GM21515 (cell line): ENCODE data around the gene ATP2C2.
"Not testable (repeated sequence)": the region's sequence is repeated elsewhere in the genome, so short reads cannot be mapped to it uniquely, and the experiment has no call there.

Experiments
- ATAC-seq: cut with Tn5 transposase; IDR thresholded peaks from one replicate; pipeline ENCODE4 v1.9.1; 2021; ENCODE audit not compliant: unreplicated experiment

ATP2C2 gene

DNA sequence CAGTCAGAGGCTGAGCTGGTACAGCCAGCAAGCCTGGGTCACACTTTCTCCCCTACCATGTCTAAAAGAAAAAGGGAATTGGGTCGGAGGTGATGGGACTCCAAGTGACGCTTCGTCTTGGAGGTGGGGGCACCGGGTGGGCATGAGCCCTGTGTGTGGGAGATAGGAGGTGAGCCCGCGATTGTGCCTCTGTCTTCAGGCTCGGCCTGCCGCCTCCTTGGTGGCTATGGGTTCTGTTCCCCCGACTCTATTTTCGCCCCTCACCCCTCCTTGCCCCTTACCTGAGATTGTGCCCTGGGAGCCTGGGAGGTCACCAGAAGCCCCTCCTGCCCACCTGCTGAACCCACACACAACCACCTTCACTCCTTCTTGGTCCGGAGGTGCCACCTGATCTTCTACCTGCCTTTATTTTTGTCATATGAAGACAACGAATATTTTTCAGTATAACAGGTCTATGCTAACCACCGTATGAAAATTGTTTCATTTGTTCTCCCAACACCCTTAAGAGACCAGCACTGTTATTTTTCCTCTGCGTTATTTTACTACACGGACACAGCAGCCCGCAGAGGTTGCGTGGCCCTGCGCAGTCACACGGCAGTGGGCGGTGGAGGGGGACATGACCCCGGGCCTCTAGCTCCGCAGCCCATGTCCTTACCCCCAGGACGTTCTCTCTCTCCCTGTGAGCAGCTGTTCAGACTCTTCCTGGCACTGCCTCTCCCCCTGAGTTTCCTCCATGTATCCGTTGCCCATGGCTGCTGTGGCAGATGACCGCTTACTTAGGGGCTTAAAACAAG lies 49.9 kb downstream of the ATP2C2 start:
- ATAC-seq, result no peak

DNA sequence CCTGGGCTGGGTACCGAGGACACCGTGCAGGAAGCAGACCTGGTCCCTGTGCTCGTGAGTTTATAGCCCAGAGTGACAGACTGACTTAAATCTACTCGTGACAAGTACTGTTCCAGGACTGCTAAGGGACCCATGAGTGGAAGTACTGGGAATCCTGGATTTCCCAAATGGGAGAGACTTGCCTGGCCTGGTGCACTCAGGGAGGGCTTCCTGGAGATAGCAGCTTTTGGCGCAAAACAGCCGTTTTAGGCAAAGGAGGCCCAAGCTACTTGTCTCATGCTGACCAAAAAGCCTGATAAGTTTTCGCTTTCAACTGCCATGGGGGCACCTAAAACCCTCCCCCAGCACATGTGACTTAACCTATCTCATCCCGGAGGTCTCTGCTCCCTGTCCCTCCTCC lies 51.4 kb downstream of the ATP2C2 start:
- no peak for ATAC-seq

DNA sequence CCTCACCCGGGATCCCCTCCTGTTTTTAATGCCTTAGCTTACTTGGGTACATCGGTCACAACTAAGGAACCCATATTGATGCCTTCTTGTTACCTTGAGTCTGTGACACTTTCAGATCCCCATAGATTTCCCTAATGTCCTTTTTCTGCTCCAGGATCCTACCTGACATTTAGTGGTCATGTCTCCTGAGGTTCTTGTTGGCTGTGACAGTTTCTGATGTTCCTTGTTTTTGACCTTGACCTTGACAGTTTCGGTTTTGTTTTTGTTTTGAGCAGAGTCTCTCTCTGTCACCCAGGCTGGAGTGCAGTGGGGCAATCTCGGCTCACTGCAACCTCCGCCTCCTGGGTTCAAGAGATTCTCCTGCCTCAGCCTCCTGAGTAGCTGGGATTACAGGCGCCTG lies 52.2 kb downstream of the ATP2C2 start:
- ATAC-seq, result not testable (repeated sequence)

DNA sequence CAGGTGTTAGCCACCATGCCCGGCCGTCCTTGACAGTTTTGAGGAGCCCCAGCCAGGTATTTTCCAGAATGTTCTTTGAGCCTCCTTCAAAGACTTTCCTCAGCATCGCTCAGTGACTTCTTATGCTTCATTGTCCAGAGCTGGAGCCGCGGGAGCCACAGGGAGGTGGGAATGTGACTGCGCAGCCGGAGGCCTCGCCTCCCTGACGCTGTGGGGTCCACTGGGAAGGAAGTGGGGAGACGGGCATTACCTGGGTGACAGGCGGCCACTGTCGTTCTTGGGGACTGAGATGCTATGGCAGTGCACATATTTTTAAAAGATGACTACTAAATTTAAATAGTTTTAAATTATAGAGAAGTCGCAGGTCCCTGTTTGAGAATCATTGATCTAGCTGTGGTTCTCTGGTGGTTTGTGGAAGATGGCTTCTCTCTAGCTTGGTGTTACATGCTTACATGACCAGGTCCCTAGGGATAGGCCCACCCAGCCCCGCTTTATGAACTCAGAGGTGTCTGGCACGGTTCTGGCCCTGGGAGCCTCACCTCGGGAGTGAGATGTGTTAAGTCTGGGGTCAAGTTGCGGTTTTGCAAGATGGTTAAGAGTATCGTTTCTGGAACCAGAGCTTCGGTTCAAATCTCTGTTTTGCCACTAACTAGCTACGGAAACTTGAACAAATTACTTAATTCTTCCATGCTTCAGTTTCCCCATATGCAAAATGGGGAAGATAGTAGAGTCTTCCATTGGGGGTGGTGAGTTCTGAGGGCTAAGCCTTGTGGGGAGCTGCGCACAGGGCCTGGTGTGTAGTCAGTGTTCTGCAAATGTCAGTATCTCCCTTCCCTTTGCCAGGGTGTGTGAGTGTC lies 53.0 kb downstream of the ATP2C2 start:
- no peak for ATAC-seq

DNA sequence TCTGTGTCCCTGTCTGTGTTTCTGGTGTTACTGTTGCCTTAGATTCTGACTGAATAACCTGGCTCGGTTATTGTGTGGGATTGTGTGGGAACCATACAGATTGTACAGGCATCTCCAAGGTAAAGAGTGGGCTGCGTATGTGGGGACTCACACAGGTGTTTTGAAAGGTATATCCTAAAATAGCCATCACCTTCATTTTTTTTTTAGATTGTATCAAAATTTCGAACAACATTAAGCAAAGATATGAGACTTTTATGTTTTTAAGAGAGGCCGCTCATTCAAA lies 53.5 kb downstream of the ATP2C2 start:
- no peak for ATAC-seq

DNA sequence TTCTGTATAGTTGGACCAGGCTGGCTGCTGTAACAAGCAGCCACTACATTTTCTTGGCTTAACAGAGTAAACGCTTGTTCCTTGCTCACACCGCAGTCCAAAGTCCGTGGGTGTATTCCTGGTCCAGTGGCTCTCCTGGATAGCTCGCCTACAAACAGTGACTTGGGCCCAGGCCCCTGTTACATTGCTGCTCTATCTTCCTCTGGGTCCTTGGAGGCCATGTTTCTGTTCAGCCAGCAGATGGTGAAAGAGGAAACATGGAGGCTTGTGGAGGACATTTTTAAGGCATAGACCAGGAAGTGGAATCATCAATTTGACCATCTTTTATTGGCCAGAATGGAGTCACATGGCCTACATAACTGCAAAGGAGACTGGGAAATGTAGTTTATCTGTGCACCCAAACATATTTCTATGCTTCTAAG lies 55.1 kb downstream of the ATP2C2 start:
- ATAC-seq, result no peak

DNA sequence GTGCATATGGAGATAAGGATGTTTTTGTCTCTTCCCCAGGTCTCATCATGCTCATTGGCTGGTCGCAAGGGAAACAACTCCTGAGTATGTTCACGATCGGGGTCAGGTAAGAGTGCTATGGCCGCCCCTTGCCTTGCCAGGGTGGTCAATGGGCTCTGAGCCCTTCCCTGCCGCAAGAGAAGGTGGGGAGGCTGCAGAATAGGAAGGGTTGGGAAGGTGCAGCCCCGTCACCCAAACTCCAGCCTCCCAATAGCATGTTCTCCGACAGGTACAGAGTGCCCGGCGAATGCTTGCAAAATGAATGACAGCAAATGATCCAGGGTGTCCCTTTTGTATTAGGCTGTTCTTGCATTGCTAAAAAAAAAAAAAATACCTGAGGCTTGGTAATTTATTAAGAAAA lies 57.4 kb downstream of the ATP2C2 start:
- ATAC-seq, result no peak

DNA sequence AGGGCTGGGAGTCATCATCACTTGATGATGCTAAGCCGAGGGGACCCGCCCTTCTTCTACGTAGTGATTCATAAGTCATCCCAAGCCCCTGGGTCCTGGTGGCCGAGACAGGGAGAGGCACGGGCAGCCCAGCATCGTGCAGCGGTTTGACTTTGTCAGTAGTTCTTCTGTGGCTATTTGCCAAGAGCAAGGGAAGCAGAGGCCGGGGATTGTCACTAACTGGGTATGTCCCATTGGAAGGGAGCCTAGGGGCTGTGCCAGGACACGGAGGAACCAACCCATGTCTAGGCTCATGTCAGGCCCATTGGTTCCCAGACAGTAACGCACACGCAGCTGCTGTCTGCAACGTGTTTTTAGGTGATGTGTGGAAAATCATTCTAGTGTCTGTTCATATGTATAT lies 58.5 kb downstream of the ATP2C2 start:
- ATAC-seq, result no peak

DNA sequence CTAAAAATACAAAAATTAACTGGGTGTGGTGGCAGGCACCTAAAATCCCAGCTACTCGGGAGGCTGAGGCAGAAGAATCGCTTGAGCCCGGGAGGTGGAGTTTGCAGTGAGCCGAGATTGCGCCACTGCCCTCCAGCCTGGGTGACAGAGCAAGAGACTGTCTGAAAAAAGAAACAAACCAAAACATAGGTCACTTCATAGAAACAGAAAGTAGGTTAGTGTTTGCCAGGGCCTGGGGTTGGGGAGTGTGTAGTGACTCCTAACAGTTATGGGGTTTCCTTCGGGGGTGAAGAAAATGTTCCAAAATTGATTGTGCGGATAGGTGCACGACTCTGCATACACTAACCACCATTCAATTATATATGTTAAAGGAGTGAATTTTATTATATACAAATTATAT lies 59.2 kb downstream of the ATP2C2 start:
- ATAC-seq, result no peak

DNA sequence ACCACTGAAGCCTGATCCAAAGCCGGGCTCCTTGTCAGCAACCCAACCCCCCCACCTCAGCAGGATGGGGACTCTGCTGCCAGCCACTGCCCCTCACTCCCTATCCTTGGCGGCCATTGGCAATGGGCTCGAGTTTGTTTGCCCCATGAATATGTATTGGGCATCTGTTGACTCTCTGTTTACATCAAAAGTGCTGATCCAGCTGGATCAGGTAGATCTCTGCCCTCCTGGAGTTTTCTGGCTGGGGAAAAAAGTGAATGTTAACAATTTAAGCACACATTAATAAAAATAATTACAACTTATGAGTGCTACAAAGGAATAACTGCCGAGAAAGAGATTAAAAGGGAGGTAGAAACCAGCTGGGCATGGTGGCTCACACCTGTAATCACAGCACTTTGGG lies 62.5 kb downstream of the ATP2C2 start:
- ATAC-seq, result no peak

DNA sequence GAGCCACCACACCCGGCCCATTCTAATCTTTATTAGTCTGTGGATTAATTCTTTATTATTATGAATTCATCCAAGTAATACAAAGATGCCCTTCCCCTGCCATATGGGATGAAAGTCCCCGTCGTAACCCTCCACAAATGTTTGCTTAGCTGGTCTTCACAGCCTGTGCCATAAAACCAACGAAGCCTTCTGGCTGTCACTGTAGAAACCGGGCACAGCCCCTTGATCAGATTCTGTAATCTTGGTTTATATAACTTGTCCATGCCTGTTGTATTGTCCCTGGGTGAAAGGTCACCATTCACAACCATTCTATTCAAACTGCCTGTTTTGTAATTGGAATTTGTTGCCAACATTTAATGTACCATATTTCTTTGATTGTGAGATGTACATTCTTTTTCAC lies 66.5 kb downstream of the ATP2C2 start:
- ATAC-seq, result no peak

DNA sequence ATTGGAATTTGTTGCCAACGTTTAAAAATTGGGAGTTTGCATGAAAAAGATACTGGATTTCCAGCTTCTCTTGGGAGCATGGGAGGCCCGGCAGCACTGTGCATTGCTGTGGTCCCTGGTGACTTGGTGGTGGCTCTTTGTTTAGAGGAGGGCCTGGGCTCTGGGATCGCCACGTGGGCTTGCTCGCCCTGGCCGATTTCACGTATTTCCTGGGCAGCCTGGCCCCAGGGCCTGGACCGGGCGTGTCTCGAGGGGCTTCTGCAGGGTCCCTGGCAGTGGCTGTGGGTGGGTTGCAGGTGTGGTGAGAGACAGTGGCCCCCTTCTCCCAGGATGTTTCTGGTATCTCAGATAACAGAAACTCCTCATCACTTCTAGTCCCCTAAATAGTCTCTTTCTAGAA lies 67.9 kb downstream of the ATP2C2 start:
- ATAC-seq, result no peak

DNA sequence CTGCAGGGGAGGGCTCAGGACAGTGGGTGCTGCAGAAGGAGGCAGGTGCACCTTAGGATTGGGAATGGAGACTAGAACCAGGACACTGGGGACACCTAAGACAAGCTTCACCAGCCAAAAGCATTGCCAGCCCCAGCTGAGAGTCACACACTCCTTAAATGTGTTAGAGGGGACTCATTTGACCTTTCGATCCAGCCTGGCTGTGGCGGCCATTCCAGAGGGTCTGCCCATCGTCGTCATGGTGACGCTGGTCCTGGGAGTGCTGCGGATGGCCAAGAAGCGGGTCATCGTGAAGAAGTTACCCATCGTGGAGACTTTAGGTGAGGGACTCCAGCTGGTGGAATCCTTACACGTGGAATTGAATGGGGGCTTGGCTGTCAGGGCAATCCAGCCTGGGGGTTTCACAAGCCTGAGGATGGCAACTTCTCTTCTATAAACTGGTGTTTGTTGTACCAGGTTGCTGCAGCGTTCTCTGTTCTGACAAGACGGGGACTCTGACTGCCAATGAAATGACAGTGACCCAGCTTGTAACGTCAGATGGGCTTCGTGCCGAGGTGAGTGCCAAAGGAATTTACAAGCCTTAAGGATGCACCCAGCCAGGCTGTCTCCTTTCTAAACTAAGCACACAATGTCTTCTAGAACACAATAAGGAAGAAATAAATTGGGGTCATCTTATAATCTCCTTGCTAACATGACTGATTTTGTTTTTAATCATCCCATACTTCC lies 70.8 kb downstream of the ATP2C2 start:
- no peak for ATAC-seq

DNA sequence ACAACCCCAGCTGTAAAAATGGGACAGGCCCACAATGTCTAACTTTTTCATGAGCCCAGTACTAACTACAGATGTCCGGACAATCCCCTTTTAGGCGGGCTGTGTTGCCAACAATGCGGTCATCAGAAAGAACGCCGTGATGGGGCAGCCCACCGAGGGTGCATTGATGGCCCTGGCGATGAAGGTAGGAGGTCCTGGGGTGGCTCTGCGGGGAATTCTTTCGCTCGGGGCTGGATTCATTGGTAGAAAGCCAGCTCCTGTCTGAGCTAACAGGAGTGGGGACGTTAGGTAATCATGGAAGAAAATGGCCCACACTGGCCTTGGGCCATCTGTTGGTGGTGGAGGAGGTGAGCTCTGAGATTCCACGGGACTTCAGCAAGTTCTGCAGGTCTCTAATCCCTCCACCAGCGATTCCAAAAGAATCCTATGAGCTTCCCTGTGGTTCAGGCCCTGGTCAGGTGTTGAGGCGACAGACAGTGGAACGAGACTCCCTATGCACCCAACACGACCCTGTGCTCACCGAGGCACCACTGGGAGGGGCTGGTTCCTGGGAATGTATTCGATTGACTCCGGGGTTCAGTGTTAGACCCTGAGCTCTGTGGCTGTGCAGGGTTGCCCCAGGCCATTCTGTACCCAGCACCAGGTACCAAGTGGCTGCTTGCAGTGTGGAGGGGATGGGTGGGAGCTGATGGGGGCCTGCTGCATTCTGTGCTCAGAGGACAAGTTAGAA lies 74.2 kb downstream of the ATP2C2 start:
- ATAC-seq, result no peak

DNA sequence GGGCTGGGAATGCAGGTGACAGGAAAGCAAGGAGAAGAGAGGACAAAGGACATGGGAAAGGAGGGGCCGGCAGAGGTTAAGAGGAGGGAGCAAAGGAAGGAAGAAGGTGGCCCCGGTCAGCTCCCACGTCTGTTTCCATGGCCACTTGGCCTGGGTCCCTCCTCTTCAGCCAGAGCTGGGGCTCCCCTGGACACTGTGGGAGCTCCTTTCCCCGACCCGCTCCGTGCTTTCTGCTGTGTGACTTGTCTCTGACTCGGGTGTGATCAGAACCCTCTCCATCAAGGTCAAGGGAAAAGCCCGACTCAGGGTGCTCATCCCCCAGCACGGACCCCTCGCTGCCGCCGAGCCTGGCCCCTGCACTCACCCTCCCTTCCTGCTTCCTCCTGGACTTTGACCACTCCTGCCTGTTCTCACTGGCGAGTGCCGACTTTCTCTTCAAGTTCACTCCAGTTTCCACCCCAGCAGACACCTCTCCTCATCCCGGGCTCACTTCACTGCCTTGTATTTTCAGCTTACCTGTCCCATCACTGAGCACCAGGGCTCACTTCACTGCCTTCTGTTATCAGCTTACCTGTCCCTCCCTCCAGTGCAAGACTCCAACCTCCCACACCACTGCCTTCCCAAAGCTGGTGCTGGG lies 74.9 kb downstream of the ATP2C2 start:
- ATAC-seq, result no peak

DNA sequence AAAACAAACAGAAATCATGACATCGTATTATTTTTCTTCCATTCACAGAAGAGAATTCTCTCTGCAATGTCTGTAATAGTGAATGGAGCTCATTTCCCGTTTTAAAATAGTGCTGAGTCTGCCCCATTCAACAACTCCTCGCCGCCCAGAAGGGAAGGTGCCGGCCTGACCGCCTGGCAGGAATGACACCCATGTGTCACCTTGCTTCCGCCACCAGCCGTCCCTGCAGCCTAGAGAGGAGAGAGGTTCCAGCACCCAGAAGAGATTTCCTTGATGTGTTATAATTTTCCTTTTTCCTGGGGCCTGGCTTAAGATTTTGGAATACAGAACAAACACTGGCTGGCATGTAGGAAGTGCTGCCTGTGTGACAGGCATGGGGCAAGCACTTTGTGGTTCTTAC lies 76.1 kb downstream of the ATP2C2 start:
- no peak for ATAC-seq

DNA sequence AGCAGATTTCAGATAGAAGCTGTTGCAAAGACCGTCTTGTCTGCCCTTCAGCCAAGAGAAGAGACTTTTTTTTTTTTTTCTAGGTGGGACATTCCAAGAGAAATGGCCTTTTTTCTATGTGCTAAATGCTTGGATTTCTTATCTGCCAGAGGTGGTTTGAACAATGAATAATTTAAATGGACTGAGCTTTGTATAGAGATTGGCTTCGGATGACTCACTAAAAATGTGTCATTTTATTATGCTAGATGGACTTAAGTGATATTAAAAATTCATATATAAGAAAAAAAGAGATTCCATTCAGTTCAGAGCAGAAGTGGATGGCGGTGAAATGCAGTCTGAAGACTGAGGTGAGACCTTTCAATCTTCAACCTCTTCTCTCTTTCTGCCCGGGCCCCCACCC lies 77.7 kb downstream of the ATP2C2 start:
- ATAC-seq, result no peak

DNA sequence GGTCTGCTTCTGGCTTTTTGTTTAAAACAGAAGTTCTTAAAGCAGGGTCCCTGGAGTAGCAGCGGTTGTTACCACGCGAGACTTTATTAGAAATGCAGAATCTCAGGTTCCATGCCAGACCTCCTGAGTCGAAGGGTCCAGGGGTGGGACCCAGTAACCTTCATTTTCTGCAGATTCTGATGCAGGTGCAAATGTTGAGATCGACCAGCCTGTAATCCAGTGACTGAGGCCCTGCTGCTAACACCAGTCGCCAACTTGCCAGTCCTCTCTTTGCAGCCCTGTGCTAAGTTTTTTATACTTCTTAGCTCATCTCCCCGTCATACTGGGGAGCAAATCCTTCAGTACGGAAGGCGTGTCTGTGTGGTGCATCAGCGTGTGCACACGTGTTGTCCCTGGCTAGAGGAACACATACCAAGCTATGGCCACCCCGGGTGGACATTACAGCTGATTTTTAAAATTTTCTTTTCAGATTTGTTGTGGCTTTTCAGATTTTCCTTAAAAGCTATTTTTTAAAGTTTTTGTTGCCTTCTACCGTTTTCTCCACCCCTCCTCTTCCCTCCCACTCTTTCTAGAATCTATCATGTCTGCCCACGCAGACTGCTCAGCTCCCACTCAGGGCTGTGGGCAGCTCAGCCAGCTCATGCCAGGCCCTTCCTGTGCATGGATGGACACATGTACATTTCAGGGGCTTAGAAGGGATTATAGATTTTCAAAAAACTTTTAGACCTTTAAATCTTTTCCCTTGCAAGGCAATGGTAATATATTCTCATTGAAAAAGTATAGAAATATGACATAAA lies 78.5 kb downstream of the ATP2C2 start:
- no peak for ATAC-seq

DNA sequence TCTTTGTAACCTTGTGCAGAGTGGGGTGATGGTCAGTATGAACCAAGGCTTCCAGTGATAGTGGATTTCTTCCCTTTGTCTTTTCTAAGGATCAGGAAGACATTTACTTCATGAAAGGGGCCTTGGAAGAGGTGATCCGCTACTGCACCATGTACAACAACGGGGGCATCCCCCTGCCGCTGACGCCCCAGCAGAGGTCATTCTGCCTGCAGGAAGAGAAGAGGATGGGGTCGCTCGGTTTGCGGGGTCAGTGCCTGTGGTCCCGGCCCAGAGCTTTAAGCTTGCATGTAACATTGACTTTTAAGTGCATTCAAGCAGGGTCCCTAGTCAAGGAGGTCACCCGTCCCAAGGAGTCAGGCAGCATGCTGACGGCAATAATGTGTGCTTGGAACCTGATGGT lies 80.1 kb downstream of the ATP2C2 start:
- ATAC-seq, result no peak
